A673 (cell line): Measurements from ENCODE around the gene HMGN4. TPM values are rescaled to one million over a fixed set of nuclear protein-coding genes. Genes with fewer than 3 reads are reported as not detected.
A peak's percentile ranks its signal among the peaks of the same experiment; 100 is the strongest.

Experiments
- BruUV-seq: library from RNA; stranded (reverse); fragments of 400-500 nt; replicated peaks from 2 replicates; lab custom pipeline; 2021; lab: Mats Ljungman, UMichigan
- CTCF ChIA-PET: fragments of 300-600 bp; sonication (Branson Sonifier 250); formaldehyde crosslinking; loops from one replicate; lab custom pipeline; 2022; ENCODE audit warnings: antibody characterized with exemption; lab: Charles Lee
- POLR2A ChIA-PET: fragments of 300-600 bp; sonication (Branson Sonifier 250); formaldehyde crosslinking; loops from one replicate; lab custom pipeline; 2022; ENCODE audit warnings: antibody characterized with exemption; ENCODE audit not compliant: low non-redundant PET; lab: Charles Lee
- DNase-seq: peaks from one replicate; pipeline ENCODE4 v3.0.0-alpha.2; 2015; ENCODE audit warnings: low spot score
- H3K27ac ChIP-seq: fragments of 200-600 bp; sonication (generic); 2 replicates; pipeline ENCODE4 v1.5.1; 2016; ENCODE audit warnings: mixed run types, low read depth, mild to moderate bottlenecking, mixed read lengths, antibody characterized with exemption, low read length; ENCODE audit not compliant: poor library complexity, severe bottlenecking
- H3K27me3 ChIP-seq: fragments of 200-600 bp; sonication (generic); replicated peaks from 2 replicates; pipeline ENCODE4 v1.6.1; 2017; ENCODE audit warnings: mixed run types, low read depth, mild to moderate bottlenecking, mixed read lengths, antibody characterized with exemption, low read length; ENCODE audit not compliant: insufficient read depth, poor library complexity
- H3K36me3 ChIP-seq: fragments of 200-600 bp; sonication (generic); 2 replicates; pipeline ENCODE4 v1.6.1; 2016; ENCODE audit warnings: mixed run types, mild to moderate bottlenecking, mixed read lengths, antibody characterized with exemption, low read length; ENCODE audit not compliant: insufficient read depth, poor library complexity, severe bottlenecking
- H3K4me1 ChIP-seq: fragments of 200-600 bp; sonication (generic); 2 replicates; pipeline ENCODE4 v1.6.1; 2017; ENCODE audit warnings: mixed run types, mild to moderate bottlenecking, mixed read lengths, antibody characterized with exemption, low read length; ENCODE audit not compliant: insufficient read depth, poor library complexity, severe bottlenecking
- H3K4me3 ChIP-seq: fragments of 200-600 bp; sonication (generic); 2 replicates; pipeline ENCODE4 v1.5.1; 2016; ENCODE audit warnings: low read depth, mixed run types, mild to moderate bottlenecking, mixed read lengths, low read length; ENCODE audit not compliant: poor library complexity, severe bottlenecking
- H3K9me3 ChIP-seq: fragments of 200-600 bp; sonication (generic); 2 replicates; pipeline ENCODE4 v1.6.1; 2016; ENCODE audit warnings: mixed run types, low read depth, mild to moderate bottlenecking, mixed read lengths, antibody characterized with exemption, low read length; ENCODE audit not compliant: poor library complexity, severe bottlenecking
- CTCF ChIP-seq: fragments of 300-800, 200-600 bp; sonication (generic); conservative IDR thresholded peaks from 2 replicates; pipeline ENCODE4 v1.5.1; 2017; ENCODE audit warnings: low read depth, mild to moderate bottlenecking, antibody characterized with exemption, low read length, moderate library complexity, mixed read lengths
- EZH2 ChIP-seq: fragments of 200-600 bp; sonication (generic); IDR thresholded peaks from 2 replicates; pipeline ENCODE4 v1.6.1; 2017; ENCODE audit warnings: borderline replicate concordance, low read depth, mild to moderate bottlenecking, mixed read lengths, antibody characterized with exemption, low read length; ENCODE audit not compliant: poor library complexity, severe bottlenecking
- intact Hi-C: fragments of 100-400 bp; cut with micrococcal nuclease; formaldehyde crosslinking; loops from one replicate; pipeline ENCODE4 v1.10.0; 2022; ENCODE audit not compliant: unreplicated experiment
- total RNA-seq: library from RNA; stranded (reverse); gene quantifications from 2 replicates; pipeline ENCODE4 v1.2.3, GENCODE V29; 2021

The HMGN4 gene
- total RNA-seq, 1 experiment from 2014 or later = 58.6 TPM

- peaks cover 7% of the 10 kb centered on the region for H3K36me3 ChIP-seq
- H3K27me3 ChIP-seq = no peaks in the 10 kb centered on the region
- no peaks in the 10 kb centered on the region for H3K9me3 ChIP-seq
- peak; percentile 96 for DNase-seq
- ChIA-PET POLR2A (interaction anchor here (0.6 kb wide), 1 partner anchor 266 kb away, joined by 3 read pairs; a partner anchor contains a TSS), CTCF (interaction anchor here (0.6 to 1.6 kb wide), 3 partner anchors 35 to 215 kb away, joined by 3 to 9 read pairs (median 6); no protein-coding TSS in a partner anchor)
- BruUV-seq = no TSS peak
- intact Hi-C loops = loop anchor here (1.0 to 5.0 kb wide), 4 partner anchors 16 to 226 kb away; no protein-coding TSS in a partner anchor
- peaks cover 32% of the 10 kb centered on the region for H3K4me1 ChIP-seq
- peak overlapping the region; percentile 86 for H3K27ac ChIP-seq
- H3K4me3 ChIP-seq = peak overlapping the region; percentile 83
- TF ChIP-seq CTCF (no peak), EZH2 (no peak)
These were observed 863 bp upstream of the HMGN4 start for GRCh38 chr6:26537160-26537845.

GRCh38 chr6:26538572-26538902 lies 371 bp downstream of the HMGN4 start:
- Histone ChIP-seq H3K4me3 (peak overlapping the region; percentile 83), H3K4me1 (peaks cover 32% of the 10 kb centered on the region), H3K36me3 (peaks cover 14% of the 10 kb centered on the region), H3K27me3 (no peaks in the 10 kb centered on the region), H3K9me3 (no peaks in the 10 kb centered on the region), H3K27ac (peak overlapping the region; percentile 86)
- ChIA-PET POLR2A (no interaction called here), CTCF (interaction anchor here (1.0 kb wide), 1 partner anchor 34 kb away, joined by 9 read pairs; no protein-coding TSS in a partner anchor)
- BruUV-seq = TSS peak; percentile 38
- TF ChIP-seq EZH2 = no peak
- no peak for TF ChIP-seq CTCF
- intact Hi-C loops = loop anchor here (5.0 kb wide), 1 partner anchor 206 kb away; no protein-coding TSS in a partner anchor
- no peak for DNase-seq

GRCh38 chr6:26539071-26539615 lies 977 bp downstream of the HMGN4 start:
- DNase-seq = no peak
- ChIA-PET CTCF (no interaction called here), POLR2A (no interaction called here)
- intact Hi-C loops = loop anchor here (5.0 kb wide), 1 partner anchor 207 kb away; no protein-coding TSS in a partner anchor
- no peak for TF ChIP-seq EZH2
- TF ChIP-seq CTCF = no peak
- H3K9me3 ChIP-seq = no peaks in the 10 kb centered on the region
- H3K4me1 ChIP-seq = peaks cover 27% of the 10 kb centered on the region
- H3K36me3 ChIP-seq = peaks cover 18% of the 10 kb centered on the region
- H3K27me3 ChIP-seq = no peaks in the 10 kb centered on the region
- peak overlapping the region; percentile 86 for H3K27ac ChIP-seq
- no TSS peak for BruUV-seq
- peak overlapping the region; percentile 83 for H3K4me3 ChIP-seq
